Activated naive CD8-positive, alpha-beta T cell treated with anti-CD3 and anti-CD28 coated beads, Interleukin-2, amount 10 ng/mL, durations not matched to agents 7 days and 5 days (primary cell): ENCODE data around the gene PEX11B. TPM values are rescaled to one million over a fixed set of nuclear protein-coding genes. Genes with fewer than 3 reads are reported as not detected.

ENCODE experiments used
- ATAC-seq: fragments of 150-1000 bp; cut with Tn5 transposase; one replicate; pipeline ENCODE4 v1.10.0; 2021; ENCODE audit warnings: low read depth, moderate library complexity
- POLR2A ChIA-PET: fragments of 350-600 bp; sonication (Branson Sonifier 250); formaldehyde crosslinking; loops from one replicate; lab custom pipeline; 2021; ENCODE audit warnings: antibody characterized with exemption; lab: Charles Lee
- DNase-seq: peaks from one replicate; pipeline ENCODE4 v3.0.0; 2021
- H3K27ac Mint-ChIP-seq: one replicate; pipeline ENCODE4 v1.8.0; 2022; ENCODE audit warnings: mild to moderate bottlenecking, mixed read lengths
- H3K27me3 Mint-ChIP-seq: one replicate; pipeline ENCODE4 v1.8.0; 2022; ENCODE audit warnings: mild to moderate bottlenecking, moderate library complexity, mixed read lengths
- H3K36me3 Mint-ChIP-seq: one replicate; pipeline ENCODE4 v1.8.0; 2021; ENCODE audit warnings: mild to moderate bottlenecking, mixed read lengths
- H3K4me1 Mint-ChIP-seq: one replicate; pipeline ENCODE4 v1.8.0; 2021; ENCODE audit warnings: mixed read lengths
- H3K4me3 Mint-ChIP-seq: one replicate; pipeline ENCODE4 v1.8.0; 2022; ENCODE audit warnings: mild to moderate bottlenecking, moderate library complexity, mixed read lengths
- H3K9me3 Mint-ChIP-seq: one replicate; pipeline ENCODE4 v1.8.0; 2021; ENCODE audit warnings: mixed read lengths
- total RNA-seq, 2 experiments: library from RNA; stranded (reverse); gene quantifications; one replicate each; pipeline ENCODE4 v1.2.3, GENCODE V29; 2021

Gene PEX11B
- total RNA-seq, 2 experiments from 2014 or later = 31.0 to 35.8 TPM

- Mint-ChIP-seq H3K9me3 (no peaks in the 10 kb centered on the region), H3K4me3 (no peak overlapping the region), H3K36me3 (no peaks in the 10 kb centered on the region), H3K27ac (no peak overlapping the region), H3K27me3 (no peaks in the 10 kb centered on the region), H3K4me1 (no peaks in the 10 kb centered on the region)
- DNase-seq (no peak), ATAC-seq (no peak)
- POLR2A ChIA-PET = interaction anchor here (0.7 to 1.3 kb wide), 3 partner anchors 16 to 47 kb away, joined by 3 read pairs; partner anchors contain the start of genes NUDT17 and RBM8A
These were observed 25.9 kb downstream of the PEX11B start for GRCh38 chr1:145892486-145893087.

DNA sequence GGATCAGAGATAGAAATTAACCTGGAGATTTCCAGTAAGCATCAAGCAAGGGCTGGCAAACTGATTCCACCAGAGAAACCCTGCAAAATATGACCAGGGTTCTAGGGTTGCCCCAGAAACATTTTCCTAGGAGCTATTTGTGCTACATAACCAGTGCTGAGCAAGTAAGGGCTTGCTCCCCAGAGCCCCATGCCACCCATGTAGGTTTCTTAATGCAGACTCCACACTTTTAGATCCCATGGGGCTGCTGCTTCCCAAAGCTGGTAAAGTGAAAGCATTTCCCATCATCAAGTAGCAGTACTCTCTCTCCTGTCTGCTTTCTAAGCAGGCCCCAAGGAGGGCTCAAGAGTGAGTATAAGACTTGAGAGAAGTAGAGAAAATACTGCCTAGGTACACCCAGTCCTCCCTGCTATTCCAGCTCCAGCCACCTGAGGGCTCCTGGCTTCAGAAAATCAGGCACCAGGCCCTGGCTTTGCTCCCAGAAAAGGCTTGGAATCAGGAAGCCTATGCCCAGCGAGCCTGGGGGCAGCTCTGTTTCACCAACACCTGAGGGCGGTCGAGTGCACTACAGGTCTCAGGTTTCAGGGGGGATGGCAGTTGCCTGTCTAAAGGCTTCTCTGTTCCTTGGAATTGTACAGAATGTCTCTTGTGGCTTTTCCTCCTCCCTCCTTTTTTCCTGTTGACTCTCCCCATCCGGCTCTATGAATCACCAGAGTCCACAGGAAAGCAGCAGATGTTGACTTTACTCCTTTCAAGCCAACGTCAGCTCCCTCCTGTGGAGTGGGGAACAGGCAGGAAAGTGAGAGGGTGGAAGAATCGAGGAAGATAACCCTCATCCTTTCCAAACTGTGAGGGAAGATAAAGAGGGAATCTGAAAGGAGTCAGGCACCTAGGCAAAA is 26.7 kb downstream of the PEX11B start:
- Mint-ChIP-seq H3K36me3 (no peaks in the 10 kb centered on the region), H3K9me3 (no peaks in the 10 kb centered on the region), H3K27me3 (no peaks in the 10 kb centered on the region), H3K27ac (no peak overlapping the region), H3K4me1 (peaks cover under 1% of the 10 kb centered on the region), H3K4me3 (no peak overlapping the region)
- DNase-seq (peak; percentile 67), ATAC-seq (peak; percentile 79)
- POLR2A ChIA-PET = interaction anchor here (0.7 to 1.3 kb wide), 5 partner anchors 17 to 104 kb away, joined by 3 to 4 read pairs (median 3); partner anchors contain the start of genes NUDT17, RBM8A and TXNIP

- no peaks in the 10 kb centered on the region for H3K27me3 Mint-ChIP-seq
- no peaks in the 10 kb centered on the region for H3K9me3 Mint-ChIP-seq
- no peaks in the 10 kb centered on the region for H3K36me3 Mint-ChIP-seq
- no peak overlapping the region for H3K27ac Mint-ChIP-seq
- ATAC-seq = no peak
- H3K4me1 Mint-ChIP-seq = peaks cover 2% of the 10 kb centered on the region
- H3K4me3 Mint-ChIP-seq = no peak overlapping the region
- POLR2A ChIA-PET = interaction anchor here (0.7 to 1.3 kb wide), 3 partner anchors 44 to 105 kb away, joined by 3 to 4 read pairs (median 3); partner anchors contain the start of genes NUDT17 and TXNIP
- no peak for DNase-seq
These were observed 27.4 kb downstream of the PEX11B start for GRCh38 chr1:145891143-145891542.

DNA sequence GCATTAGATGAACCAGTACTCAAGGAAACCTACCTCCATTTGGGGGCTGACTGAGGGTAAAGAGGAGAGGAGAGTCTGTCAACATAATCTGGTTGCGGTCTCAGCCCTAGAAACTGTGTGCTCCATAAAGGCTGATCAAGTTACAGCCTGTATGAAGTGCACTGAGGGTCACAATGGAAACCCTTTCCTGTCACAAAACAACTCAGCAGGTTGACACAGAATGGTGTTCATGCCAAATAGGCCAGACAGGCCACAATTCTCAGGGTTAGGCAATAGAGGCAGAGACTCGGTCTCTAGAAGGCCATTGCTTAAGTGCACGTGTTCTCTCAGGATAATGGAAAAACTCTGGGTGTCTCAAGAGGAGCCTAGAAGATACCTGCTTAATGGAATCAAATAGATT is 28.8 kb downstream of the PEX11B start:
- Mint-ChIP-seq H3K36me3 (no peaks in the 10 kb centered on the region), H3K27ac (no peak overlapping the region), H3K4me3 (no peak overlapping the region), H3K27me3 (peaks cover 9% of the 10 kb centered on the region), H3K4me1 (peaks cover 12% of the 10 kb centered on the region), H3K9me3 (no peaks in the 10 kb centered on the region)
- ATAC-seq = no peak
- no peak for DNase-seq
- POLR2A ChIA-PET = no interaction called here

DNA sequence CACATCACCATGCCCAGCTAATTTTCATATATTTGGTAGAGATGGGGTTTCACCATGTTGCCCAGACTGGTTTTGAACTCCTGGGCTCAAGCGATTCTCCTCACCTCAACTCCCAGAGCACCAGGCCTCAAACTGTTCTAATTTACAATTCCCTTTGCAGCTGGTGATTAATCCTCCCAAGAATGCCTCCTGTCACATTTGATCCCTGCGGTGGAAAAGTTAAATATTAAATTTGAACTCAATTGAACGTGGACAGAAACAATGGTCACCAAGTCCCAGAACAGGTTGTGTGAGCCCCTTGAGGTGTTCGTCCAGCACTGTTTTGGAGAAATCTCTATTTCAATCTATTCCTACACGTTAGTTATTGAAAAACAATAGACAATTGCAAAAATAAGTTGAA is 30.9 kb downstream of the PEX11B start:
- H3K36me3 Mint-ChIP-seq = no peaks in the 10 kb centered on the region
- ATAC-seq (no peak), DNase-seq (no peak)
- peaks cover 13% of the 10 kb centered on the region for H3K4me1 Mint-ChIP-seq
- H3K4me3 Mint-ChIP-seq = no peak overlapping the region
- H3K9me3 Mint-ChIP-seq = no peaks in the 10 kb centered on the region
- H3K27ac Mint-ChIP-seq = no peak overlapping the region
- peaks cover 26% of the 10 kb centered on the region for H3K27me3 Mint-ChIP-seq
- POLR2A ChIA-PET = interaction anchor here (1.6 kb wide), 1 partner anchor 28 kb away, joined by 7 read pairs; the partner anchor contains the start of gene PIAS3

- no peak for ATAC-seq
- POLR2A ChIA-PET = interaction anchor here (0.6 to 2.4 kb wide), 2 partner anchors 21 to 28 kb away, joined by 4 to 12 read pairs; partner anchors contain the start of gene PIAS3
- Mint-ChIP-seq H3K27me3 (peaks cover 26% of the 10 kb centered on the region), H3K36me3 (no peaks in the 10 kb centered on the region), H3K4me1 (peaks cover 13% of the 10 kb centered on the region), H3K9me3 (no peaks in the 10 kb centered on the region), H3K27ac (no peak overlapping the region), H3K4me3 (peak overlapping the region; percentile 70)
- no peak for DNase-seq
These were observed 31.7 kb downstream of the PEX11B start for GRCh38 chr1:145886816-145887215.

- H3K4me3 Mint-ChIP-seq = peak overlapping the region; percentile 83
- DNase-seq = no peak
- peaks cover 26% of the 10 kb centered on the region for H3K27me3 Mint-ChIP-seq
- peaks cover 13% of the 10 kb centered on the region for H3K4me1 Mint-ChIP-seq
- H3K9me3 Mint-ChIP-seq = no peaks in the 10 kb centered on the region
- H3K27ac Mint-ChIP-seq = no peak overlapping the region
- no peaks in the 10 kb centered on the region for H3K36me3 Mint-ChIP-seq
- no peak for ATAC-seq
- POLR2A ChIA-PET = interaction anchor here (0.6 to 2.4 kb wide), 2 partner anchors 21 to 27 kb away, joined by 4 to 12 read pairs; partner anchors contain the start of gene PIAS3
These were observed 32.1 kb downstream of the PEX11B start for GRCh38 chr1:145886390-145886789.

- DNase-seq = peak; percentile 91
- POLR2A ChIA-PET = interaction anchor here (0.6 to 2.4 kb wide), 4 partner anchors 14 to 41 kb away, joined by 3 to 12 read pairs (median 4); partner anchors contain the start of genes NUDT17, PIAS3 and RBM8A
- Mint-ChIP-seq H3K4me3 (peak within 1 kb of the TSS; percentile 83), H3K27me3 (peaks cover 26% of the 10 kb centered on the region), H3K36me3 (no peaks in the 10 kb centered on the region), H3K9me3 (no peaks in the 10 kb centered on the region), H3K27ac (no peak within 1 kb of the TSS), H3K4me1 (peaks cover 13% of the 10 kb centered on the region)
- ATAC-seq = peak; percentile 100
These were observed 32.7 kb downstream of the PEX11B start, which contains the start of gene ANKRD35 for GRCh38 chr1:145885738-145886287. ANKRD35 (minus strand) TSS chr1:145885866; CDS start chr1:145885758, 108 bp downstream.

- Mint-ChIP-seq H3K27me3 (peaks cover 26% of the 10 kb centered on the region), H3K4me1 (peaks cover 15% of the 10 kb centered on the region), H3K9me3 (no peaks in the 10 kb centered on the region), H3K36me3 (no peaks in the 10 kb centered on the region), H3K27ac (no peak overlapping the region), H3K4me3 (peak overlapping the region; percentile 83)
- ATAC-seq (no peak), DNase-seq (no peak)
- POLR2A ChIA-PET = interaction anchor here (1.3 kb wide), 1 partner anchor 26 kb away, joined by 5 read pairs; the partner anchor contains the start of gene PIAS3
These were observed 33.8 kb downstream of the PEX11B start for GRCh38 chr1:145884675-145885074.

GRCh38 chr1:145879775-145880174 is 38.7 kb downstream of the PEX11B start:
- POLR2A ChIA-PET = interaction anchor here (1.3 to 2.5 kb wide), 2 partner anchors 8 to 20 kb away, joined by 3 to 9 read pairs; partner anchors contain the start of gene PIAS3
- Mint-ChIP-seq H3K9me3 (no peaks in the 10 kb centered on the region), H3K27ac (no peak overlapping the region), H3K27me3 (peaks cover 41% of the 10 kb centered on the region), H3K36me3 (no peaks in the 10 kb centered on the region), H3K4me1 (peaks cover 7% of the 10 kb centered on the region), H3K4me3 (no peak overlapping the region)
- ATAC-seq (no peak), DNase-seq (no peak)

- H3K9me3 Mint-ChIP-seq = no peaks in the 10 kb centered on the region
- peaks cover 5% of the 10 kb centered on the region for H3K4me1 Mint-ChIP-seq
- no peaks in the 10 kb centered on the region for H3K36me3 Mint-ChIP-seq
- ATAC-seq = no peak
- H3K27me3 Mint-ChIP-seq = peaks cover 36% of the 10 kb centered on the region
- POLR2A ChIA-PET = interaction anchor here (2.5 kb wide), 1 partner anchor 19 kb away, joined by 9 read pairs; the partner anchor contains the start of gene PIAS3
- H3K4me3 Mint-ChIP-seq = no peak overlapping the region
- no peak overlapping the region for H3K27ac Mint-ChIP-seq
- DNase-seq = no peak
These were observed 39.8 kb downstream of the PEX11B start for GRCh38 chr1:145878724-145879123.

- Mint-ChIP-seq H3K36me3 (no peaks in the 10 kb centered on the region), H3K4me1 (peaks cover 6% of the 10 kb centered on the region), H3K9me3 (no peaks in the 10 kb centered on the region), H3K27me3 (peaks cover 36% of the 10 kb centered on the region), H3K4me3 (no peak overlapping the region), H3K27ac (no peak overlapping the region)
- no peak for DNase-seq
- ATAC-seq = no peak
- POLR2A ChIA-PET = no interaction called here
These were observed 40.5 kb downstream of the PEX11B start for GRCh38 chr1:145877923-145878486.
